Measurements from ENCODE around the gene TOM1L2.
"Not testable (repeated sequence)": the region's sequence is repeated elsewhere in the genome, so short reads cannot be mapped to it uniquely, and the experiment has no call there.

Gene TOM1L2

DNA sequence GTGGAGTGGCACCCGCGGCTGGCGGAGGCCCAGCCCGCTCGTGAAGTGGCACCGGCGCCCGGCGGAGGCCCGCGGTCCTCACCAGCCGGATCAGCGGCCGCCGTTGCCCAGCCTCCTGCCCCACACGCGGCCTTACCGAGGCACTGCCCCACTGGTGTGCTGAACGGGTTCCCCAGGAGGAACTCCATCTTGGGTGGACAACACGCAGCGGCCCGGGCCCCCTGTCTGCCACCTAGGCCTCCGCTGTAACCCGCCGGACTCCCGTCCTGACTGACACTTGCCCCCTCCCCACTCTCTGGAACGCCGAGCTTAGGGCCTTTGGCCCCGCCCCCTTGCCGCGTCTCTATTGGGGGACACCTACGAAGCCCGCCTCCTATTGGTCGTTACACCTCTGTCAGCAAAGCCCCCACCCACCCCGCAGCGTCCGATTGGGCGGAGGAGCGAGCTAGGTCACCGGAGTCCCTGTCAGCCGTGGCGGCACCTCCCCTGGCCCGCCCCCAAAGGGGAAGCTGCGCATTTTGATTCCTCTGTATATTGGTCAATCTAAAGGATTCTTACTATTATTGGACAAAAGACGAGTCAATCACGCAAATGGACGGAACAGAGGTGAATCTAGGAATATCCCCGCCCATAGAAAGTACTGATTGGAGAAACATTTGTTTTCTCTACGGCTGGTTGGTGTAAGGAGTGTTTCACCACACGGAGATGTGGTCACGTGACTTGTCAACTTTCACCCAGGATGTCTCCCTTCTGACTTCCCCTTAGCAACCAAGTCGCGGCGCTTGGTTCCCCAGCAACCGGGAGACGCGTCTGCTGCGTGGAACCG is at the start of gene TOM1L2, which contains the start of gene DRC3:
TSS of gene TOM1L2 (minus strand) at position 275 of the 826 bp plus-strand sequence. CDS start at position 188, 87 bp downstream.
TSS of gene DRC3 (plus strand) at position 737 of the 826 bp plus-strand sequence. CDS start 4,737 bp downstream, outside the sequence.
- peak; percentile 100 for DNase-seq (ENCODE audit: low spot score)

DNA sequence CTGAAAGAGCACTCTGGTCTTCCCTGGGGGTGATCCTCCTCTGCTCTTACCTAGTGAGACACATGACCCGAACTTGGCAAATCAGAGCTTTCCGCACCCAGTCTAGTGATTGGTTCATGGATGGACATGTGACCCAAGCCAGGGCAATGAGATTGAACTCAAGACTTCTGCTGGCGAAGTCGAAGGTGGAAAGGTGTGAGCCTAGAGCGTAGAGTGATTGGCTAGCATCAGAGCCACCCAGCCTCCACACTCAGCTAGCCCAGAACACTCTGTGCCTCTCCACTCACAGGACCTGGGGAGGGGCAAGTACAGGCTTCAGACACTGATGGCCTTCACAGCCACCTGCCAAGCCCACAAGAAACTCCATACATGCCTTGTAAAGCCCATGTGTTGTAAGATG is 49.2 kb upstream of the TOM1L2 start:
- no peak for DNase-seq (ENCODE audit: low spot score)

DNA sequence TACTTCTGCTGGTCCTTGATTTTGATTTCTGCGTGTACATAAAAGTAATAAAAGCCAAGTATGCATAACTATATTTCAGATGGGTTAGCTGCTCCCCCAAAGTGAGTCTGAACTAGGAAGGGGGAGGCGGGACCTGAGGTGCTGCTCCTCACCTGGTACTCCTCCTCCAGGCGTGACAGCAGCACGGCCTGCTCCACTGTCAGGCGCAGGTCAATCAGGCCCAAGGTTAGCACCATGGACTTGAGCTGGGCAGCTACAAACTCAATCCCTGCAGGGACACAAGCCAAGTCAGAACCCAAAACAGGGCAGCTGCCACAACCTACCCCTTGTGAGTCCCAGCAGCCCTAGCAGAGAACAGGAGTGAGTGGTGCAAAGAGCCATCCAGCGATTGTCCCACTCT is 48.8 kb upstream of the TOM1L2 start:
- no peak for DNase-seq (ENCODE audit: low spot score)

DNA sequence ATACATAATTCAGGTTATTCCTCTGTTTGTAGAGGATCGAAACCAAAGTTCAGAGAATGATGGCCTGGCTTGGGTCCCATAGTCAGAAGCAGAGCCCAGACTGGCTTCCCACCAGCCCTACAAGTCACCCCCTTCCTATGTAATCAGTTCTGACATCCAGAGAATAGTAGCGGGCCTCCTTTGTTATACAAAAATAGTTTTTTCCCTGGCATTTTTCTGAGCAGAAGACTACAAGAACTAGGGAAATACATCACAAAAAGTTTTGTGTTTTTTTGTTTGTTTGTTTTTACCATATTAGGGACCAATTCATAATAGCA is 47.6 kb upstream of the TOM1L2 start:
- no peak for DNase-seq (ENCODE audit: low spot score)

DNA sequence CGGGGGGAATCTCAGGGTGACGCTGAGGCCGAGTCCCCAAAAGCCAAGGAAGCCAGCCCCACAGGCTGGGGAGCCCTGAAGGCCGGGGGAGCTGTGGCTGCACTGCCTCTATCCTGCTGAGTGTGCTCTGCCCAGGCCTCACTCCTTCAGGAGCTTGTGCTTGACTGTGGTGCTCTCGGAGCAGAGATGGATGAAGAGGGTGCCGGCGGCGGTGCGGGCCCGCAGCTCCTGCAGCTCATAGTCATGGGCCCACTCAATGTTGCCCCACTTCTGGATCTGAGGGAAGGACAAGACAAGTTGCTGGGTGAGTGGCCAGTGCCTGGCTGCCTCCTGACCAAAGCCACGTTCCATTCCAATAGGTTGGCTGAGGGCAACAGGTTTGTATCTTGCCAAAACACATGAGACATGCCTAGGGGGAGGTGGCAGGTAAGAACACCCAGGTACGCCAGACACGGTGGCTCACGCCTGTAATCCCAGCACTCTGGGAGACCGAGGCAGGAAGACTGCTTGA is 46.3 kb upstream of the TOM1L2 start:
- no peak for DNase-seq (ENCODE audit: low spot score)

DNA sequence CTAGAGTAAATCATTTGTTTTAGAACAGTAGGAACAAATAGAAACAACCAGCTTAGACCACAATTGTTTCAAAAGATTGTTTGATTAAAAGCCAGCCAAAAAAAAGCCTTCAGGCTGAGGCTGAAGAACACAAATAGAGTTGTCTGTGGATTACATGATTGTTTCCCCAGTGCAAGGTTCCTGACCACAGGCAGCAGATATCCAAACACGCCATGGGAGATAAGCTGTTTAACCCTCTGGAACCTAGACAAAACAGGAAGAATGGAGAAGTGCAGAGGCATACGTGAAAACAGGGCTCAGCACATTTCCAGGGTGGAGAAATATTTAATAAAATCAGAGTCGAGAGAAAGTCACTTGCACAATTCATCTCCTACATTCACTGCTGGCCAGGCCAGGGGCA is 45.8 kb upstream of the TOM1L2 start:
- DNase-seq (ENCODE audit: low spot score) = no peak

DNA sequence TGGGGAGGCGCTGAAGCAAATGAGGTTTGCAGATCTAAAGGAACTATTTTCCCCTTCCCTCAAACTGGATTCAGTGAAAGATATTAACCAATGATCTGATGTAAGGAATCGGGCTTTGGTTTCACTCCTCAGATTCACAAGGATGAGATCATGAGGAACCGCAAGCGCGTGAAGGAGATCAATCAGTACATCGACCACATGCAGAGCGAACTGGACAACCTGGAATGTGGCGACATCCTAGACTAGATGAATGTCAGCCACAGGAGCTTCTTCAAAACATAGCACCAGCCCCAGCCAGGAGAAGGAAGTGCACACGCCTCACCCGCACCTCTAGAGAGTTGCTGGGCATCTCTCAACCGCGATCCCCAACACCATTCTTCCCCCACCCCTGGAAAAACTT is 44.2 kb upstream of the TOM1L2 start:
- no peak for DNase-seq (ENCODE audit: low spot score)

DNA sequence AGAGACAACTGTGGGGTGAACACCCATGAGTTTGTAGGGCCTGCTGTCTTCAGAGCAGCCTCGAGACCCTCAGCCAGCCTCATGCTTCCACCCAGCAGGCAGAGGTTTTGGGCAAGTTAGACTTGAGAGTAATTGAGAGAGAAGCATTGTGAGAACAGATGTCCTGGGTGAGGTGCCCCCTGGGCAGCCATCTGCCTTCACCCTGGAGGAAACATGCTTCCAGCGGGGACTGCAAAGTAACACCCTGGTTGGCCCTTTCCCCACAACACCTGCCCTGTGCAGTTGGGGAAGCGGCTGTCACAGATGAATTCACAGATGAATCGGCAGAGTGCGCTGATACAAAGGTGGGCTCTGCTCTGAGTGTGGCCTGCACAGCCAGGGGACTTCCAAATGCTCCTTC is 43.4 kb upstream of the TOM1L2 start:
- no peak for DNase-seq (ENCODE audit: low spot score)

DNA sequence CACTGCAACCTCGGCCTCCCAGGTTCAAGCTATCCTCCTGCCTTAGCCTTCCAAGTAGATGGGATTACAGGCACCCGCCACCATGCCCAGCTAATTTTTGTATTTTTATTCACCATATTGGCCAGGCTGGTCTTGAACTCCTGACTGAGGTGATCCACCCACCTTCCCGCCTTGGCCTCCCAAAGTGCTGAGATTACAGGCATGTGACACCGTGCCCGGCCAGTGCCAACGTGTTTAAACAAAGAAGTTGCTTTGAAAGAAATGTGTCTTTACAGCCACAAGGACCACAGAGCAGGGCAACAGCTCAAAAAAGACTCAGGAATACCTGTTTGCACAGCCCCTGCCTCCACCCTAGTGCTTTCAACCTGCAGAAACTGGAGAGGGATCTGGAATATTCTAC is 41.8 kb upstream of the TOM1L2 start:
- DNase-seq (ENCODE audit: low spot score) = no peak

DNA sequence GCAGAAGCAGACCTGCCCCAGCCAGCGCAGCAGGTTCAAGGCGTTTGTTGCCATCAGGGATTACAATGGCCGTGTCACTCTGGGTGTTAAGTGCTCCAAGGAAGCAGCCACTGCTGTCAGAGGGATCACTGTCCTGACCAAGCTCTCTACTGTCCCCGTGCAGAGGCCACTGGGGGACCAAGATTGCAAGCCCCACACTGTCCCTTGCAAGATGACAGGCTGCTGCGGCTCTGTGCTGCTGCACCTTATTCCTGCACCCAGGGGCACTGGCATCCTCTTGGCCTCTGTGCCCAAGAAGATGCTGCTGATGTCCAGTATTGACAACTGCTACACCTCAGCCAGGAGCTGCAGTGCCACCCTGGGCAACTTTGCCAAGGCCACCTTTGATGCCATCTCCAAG is 39.1 kb upstream of the TOM1L2 start:
- DNase-seq (ENCODE audit: low spot score) = no peak

DNA sequence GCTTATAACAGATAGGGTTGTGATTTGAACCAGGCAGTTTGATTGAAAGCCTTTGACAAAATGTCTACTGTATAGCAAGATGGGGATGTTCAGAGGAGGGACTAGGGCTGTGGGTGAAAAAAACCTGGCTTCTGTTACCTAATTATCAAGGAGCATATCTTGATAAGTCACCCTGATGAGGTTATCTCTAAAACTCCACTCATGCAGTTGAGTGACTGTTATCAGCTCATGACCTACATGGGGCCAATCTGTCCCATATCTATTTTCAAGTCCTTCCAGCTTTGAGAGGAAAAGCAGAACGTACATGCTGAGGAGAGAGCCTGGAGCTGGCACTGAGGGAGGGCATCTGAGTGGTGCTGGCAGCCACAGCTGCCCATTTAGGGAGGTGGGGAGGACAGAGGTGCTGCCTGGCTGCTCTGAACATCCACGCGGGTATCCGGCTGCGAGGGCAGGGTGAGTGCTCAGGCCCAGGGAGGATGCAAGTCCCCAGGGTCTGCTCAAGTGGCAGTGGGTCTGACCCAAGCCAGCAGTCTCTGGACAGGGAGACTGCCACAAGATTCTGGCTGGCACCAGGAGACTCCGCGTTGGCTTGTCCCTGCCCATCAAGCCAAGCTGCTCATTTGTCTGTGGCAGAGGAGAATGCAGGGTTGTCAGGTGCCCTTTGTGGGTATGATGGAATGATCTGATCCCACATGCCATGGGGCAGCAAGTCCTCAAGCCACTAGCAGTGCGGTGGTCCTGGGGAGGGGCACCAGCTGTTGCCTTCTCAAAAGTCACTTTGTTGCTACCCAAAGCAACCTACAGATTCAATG is 37.6 kb upstream of the TOM1L2 start:
- DNase-seq (ENCODE audit: low spot score) = no peak

DNA sequence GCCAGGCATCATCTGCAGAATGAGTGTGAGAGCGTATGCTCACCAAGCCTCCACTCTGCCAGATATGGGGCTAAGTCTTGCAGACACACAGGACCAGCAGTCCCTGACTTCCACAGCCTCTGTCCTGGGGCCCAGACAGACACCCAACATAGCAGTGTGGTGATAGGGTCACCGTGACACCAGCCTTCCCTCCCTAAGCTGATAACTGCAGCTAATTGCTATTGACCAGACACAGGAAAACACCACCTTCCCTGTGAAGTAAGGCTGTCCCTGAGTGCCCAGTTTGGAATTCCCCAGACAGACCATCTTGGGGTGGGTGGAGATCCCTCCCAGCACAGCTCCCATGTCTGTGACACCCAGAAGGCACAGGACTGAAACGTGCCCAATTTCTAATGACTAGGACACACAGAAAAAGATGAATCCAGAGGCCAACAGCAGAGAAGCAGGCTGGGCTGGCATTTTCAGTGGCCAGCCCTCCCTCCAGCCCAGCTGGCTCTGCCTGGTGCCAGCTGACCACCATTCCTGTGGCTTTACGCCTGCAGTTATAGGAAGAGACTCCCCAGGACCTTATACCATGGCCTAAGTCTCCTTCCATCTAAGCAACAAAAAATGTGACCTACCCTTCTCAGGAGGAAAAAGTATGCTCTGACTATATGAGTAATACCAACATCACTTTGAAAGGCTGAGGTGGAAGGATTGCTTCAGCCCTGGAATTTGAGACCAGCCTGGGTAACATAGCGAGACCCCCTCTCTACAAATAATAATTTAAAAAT is 36.5 kb upstream of the TOM1L2 start:
- DNase-seq (ENCODE audit: low spot score) = peak; percentile 78

DNA sequence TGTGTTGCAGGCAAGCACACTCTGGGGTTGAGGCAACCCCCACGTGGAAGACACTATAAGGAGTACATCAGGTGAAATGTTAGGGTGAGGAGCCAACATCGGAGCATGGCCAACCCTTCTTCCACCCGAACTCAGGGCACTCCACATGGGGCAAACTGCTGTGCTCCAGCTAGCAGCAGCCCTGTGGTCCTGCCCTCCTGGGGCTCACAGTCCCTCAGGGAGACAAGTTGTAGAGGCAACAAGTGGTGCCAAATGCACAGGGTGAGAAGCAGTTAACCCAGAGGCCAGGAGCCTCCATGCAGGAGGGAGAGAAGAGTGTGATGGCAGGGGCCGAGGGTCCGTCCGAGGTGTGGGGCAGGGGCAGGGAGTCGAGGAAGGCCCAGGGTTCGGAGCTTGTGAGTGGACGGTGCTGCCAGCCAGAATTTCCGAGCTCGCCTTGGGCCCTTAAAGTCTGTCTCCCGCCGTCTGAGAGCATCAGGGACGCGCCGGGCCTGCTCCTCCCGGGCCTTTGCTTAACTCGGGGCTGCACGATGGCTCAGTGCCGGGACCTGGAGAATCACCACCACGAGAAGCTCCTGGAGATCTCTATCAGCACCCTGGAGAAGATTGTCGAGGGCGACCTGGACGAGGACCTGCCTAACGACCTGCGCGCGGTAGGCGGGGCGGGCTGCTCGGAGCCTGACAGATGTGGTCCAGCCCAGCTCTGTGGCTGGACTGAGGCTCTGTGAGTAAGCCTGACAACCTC is 34.5 kb upstream of the TOM1L2 start:
- no peak for DNase-seq (ENCODE audit: low spot score)

DNA sequence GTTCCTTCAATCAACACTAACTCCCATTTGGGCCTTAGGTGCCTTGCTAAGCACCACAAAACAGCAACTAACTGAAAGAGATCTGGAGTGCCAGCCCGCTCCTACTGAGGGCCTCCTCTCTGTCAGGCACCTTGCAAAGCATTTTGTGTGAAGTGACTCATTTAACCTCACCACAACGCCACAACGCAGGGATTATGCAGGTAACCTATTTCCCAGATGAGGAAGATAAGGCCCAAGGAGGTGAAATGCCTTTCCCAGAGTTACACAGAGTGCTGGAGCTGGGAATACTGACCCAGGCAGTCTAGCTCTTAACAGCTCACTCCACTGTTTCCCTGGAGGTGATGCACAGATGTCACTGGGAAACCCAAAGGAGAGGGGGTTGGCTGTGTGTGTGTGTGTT is 33.3 kb upstream of the TOM1L2 start:
- DNase-seq (ENCODE audit: low spot score) = no peak

DNA sequence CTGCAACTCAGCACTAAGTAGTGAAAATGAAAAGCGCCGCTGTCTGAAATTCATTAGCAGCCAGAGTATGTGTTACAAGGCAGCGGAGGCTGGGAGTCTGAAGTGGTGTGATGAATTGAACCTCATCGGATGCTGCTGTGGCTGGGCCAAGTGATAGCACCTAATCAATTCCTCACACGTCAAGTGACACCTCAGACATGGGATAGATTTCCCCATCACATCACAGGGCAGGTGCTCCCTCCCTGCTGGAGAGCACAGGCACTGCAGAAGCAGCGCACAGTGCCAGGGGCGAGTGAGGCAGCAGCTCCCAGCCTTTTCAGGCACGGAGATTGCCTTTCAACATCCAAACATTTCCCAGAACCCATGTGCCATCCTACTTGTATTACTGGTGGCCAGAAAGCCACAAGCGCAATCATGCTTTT is 32.7 kb upstream of the TOM1L2 start:
- DNase-seq (ENCODE audit: low spot score) = no peak

DNA sequence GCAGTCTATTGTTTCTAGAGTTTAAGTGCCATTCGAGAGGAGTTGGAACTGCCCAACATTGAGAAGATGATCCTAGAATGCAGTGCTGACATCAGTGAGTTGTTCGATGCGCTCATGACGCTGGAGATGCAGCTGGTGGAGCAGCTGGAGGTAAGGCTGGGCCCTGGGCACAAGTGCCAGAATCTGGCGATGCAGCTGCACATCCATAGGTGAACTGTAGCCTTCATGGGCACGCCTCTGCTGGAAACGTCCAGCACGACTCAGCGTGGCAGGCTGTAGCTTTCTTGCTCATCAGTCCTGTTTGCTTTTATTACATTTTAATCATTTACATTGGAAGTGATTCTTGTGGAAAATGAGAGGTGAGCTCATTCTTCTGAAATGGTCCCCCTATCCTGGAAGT is 32.1 kb upstream of the TOM1L2 start:
- DNase-seq (ENCODE audit: low spot score) = no peak

DNA sequence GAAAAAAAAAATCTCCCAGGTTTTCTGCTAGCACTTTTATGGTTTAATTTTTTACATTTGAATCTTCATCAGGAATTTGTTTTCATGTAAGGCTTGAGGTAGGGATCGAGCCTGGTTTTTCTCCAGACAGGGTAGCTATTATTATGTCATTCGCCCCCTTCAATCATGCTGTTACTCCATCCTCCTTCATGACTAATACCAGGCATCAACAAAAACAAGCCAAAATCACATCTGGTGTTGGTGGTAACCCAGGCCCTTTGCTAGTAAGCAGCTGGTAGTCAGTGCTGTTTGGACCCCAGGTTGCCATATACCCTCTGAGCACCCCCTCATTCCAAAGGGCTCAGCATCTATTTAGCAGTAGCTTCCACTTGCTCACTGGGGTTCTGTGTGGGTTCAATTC is 30.0 kb upstream of the TOM1L2 start:
- DNase-seq (ENCODE audit: low spot score) = peak; percentile 32

DNA sequence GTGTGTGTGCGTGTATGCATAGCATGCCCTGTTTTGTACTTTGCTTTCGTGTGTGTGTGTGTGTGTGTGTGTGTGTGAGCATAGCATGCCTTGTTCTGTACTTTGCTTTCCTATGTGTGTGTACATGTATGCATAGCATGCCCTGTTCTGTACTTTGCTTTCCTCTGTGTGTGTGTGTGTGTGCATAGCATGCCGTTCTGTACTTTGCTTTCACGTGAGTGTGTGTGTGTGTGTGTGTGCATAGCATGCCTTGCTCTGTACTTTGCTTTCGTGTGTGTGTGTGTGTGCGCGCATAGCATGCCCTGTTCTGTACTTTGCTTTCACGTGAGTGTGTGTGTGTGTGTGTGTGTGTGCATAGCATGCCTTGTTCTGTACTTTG is 27.8 kb upstream of the TOM1L2 start:
- DNase-seq (ENCODE audit: low spot score) = no peak

DNA sequence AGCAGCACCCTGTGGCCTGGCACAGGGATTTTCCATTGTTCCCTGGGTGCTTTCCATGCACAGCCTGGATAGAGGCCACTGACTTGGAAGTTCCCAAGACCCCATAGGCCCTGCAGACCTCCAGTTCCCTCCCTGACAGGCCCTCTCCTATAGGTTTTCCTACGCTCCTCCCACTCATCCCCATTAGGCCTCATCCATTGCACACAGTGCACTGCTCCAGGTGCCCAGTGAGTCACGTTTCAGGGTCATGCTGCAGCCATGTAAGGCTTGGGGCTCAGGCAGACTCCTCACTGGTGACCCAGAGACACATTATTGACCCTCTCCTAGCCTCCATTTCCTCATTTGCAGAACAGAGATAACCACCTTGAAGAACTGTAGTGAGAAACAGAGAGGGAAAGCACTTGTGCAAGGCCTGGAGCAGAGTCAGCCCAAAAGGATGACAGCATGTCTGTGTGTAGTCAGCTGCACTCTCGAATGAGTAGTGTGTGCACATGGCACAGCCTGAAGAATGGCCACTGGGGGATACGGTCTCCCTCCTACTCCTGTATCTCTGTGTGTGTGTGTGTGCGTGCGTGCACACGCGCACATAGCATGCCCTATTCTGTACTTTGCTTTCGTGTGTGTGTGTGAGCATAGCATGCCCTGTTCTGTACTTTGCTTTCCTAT is 27.3 kb upstream of the TOM1L2 start:
- DNase-seq (ENCODE audit: low spot score) = no peak

DNA sequence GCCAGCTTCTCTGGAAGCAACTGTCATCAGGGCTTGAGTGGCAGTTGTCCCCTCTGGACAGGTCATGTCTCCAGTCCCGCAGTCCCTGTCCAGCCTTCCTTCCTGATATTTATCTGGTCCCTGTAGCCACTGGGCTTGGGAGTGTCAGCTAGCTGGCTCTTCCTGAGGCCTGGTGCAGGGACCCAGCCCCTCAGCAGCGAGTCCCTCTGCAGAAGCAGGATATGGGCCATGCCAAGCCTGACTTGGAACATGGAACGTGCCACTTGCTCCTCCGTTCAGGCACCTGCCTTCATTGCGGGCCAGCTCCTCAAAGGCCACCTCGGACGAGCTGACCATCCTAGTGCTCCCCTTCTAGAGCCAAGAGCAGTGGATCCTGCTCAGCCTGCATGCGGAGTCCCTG is 26.7 kb upstream of the TOM1L2 start:
- no peak for DNase-seq (ENCODE audit: low spot score)

DNA sequence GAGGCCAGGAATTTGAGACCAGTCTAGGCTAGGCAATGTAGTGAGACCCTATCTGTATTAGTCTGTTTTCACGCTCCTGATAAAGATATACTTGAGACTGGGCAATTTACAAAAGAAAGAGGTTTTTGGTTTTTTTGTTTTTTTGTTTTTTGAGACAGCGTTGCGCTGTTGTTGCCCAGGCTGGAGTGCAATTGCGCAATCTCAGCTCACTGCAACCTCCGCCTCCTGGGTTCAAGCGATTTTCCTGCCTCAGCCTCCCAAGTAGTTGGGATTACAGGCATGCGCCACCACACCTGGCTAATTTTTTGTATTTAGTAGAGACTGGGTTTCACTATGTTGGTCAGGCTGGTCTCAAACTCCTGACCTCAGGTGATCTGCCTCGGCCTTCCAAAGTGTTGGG is 23.7 kb upstream of the TOM1L2 start:
- not testable (repeated sequence) for DNase-seq (ENCODE audit: low spot score)
